GM12892 (cell line): ENCODE results near the gene FAM124A.

Experiments
- POLR2A ChIP-seq: IDR thresholded peaks from 2 replicates; pipeline ENCODE4 v1.6.1; 2011; ENCODE audit warnings: low read depth, low read length, control low read depth
- POLR2AphosphoS5 ChIP-seq: IDR thresholded peaks from 2 replicates; pipeline ENCODE4 v1.6.1; 2011; ENCODE audit warnings: low read depth, low read length, control low read depth

- TF ChIP-seq POLR2A, result no peak
- no peak for TF ChIP-seq POLR2AphosphoS5
These were observed 2.8 kb downstream of the FAM124A start for GRCh38 chr13:51225029-51225428.
